ENCODE data around the gene SFSWAP.

Gene SFSWAP

DNA sequence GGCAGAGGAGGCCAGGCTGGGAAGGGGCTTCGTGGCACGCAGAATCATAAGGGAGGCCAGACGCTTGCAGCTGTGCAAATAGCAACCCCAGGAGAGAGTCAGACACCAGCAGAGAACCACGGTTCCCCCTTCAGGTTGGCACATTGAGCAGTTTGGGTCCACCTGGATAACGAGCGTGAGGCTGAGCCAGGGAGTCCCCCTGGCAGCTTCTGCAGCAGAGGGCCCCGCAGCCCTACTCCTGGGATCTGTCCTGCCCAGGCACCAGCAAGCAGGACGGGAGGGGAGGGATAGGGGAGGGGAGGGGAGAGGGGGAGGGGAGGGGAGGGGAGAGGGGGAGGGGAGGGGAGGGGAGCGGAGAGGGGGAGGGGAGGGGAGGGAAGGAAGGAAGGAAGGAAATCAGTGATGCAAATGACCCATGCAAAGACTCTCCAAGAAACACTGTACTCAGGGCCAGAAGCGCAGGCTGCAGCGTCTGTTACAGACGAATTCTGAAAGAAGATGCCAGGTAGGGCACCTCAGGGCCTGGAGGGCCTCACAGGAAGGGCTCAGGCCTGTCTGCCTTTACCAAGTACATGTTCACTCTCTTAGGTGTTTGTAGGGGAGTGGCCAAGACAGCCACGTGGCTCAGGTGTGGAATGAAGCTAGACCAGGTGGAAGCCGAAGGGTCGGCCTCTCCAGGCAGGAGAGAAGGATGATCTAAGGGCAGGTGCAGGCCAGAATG lies 85.0 kb downstream of the SFSWAP start:
- TF ChIP-seq EGR1 (IDR thresholded peaks at IDR 0.05) (no peak), NFIC (IDR thresholded peaks at IDR 0.05) (no peak), MAX (IDR thresholded peaks at IDR 0.05) (peak; percentile 89), TEAD4 (IDR thresholded peaks at IDR 0.05) (0 out of 2 replicates have a peak, but pooled peaks have one; percentile 28), CEBPB (IDR thresholded peaks at IDR 0.05) (no peak), TCF12 (IDR thresholded peaks at IDR 0.05; ENCODE audit: low read depth) (peak; percentile 20; the same call in 1 of the 2 replicates), USF1 (IDR thresholded peaks at IDR 0.05) (peak; percentile 90)

- TF ChIP-seq USF1 (IDR thresholded peaks at IDR 0.05) (no peak), CREB1 (IDR thresholded peaks at IDR 0.05; ENCODE audit: low read depth) (no peak), EGR1 (IDR thresholded peaks at IDR 0.05) (no peak), NFIC (IDR thresholded peaks at IDR 0.05) (no peak), YY1 (IDR thresholded peaks at IDR 0.05; ENCODE audit: low read depth) (no peak), MAX (IDR thresholded peaks at IDR 0.05) (no peak), FOXM1 (IDR thresholded peaks at IDR 0.05; ENCODE audit: borderline replicate concordance, low read depth) (no peak), TEAD4 (IDR thresholded peaks at IDR 0.05) (no peak), ZBTB7A (IDR thresholded peaks at IDR 0.05; ENCODE audit: low read depth) (no peak), TCF12 (IDR thresholded peaks at IDR 0.05; ENCODE audit: low read depth) (no peak), REST (IDR thresholded peaks at IDR 0.05; ENCODE audit: low read depth) (no peak)
These were observed 85.5 kb downstream of the SFSWAP start for GRCh38 chr12:131796411-131796736.

GRCh38 chr12:131796754-131797587 lies 86.1 kb downstream of the SFSWAP start:
- no peak for TF ChIP-seq CREB1 (IDR thresholded peaks at IDR 0.05; ENCODE audit: low read depth)
- TF ChIP-seq FOXM1 (IDR thresholded peaks at IDR 0.05; ENCODE audit: borderline replicate concordance, low read depth) = no peak
- TF ChIP-seq RAD21 (IDR thresholded peaks at IDR 0.05; ENCODE audit: low read depth) = peak; percentile 17; the same call in 1 of the 2 replicates
- TF ChIP-seq CEBPB (IDR thresholded peaks at IDR 0.05) = no peak
- no peak for TF ChIP-seq MAX (IDR thresholded peaks at IDR 0.05)
- TF ChIP-seq EP300 (IDR thresholded peaks at IDR 0.05; ENCODE audit: borderline replicate concordance) = no peak

- TF ChIP-seq ZBTB7A (IDR thresholded peaks at IDR 0.05; ENCODE audit: low read depth) (no peak), USF1 (IDR thresholded peaks at IDR 0.05) (no peak), CREB1 (IDR thresholded peaks at IDR 0.05; ENCODE audit: low read depth) (no peak)
These were observed 86.7 kb downstream of the SFSWAP start for GRCh38 chr12:131797588-131797934.

DNA sequence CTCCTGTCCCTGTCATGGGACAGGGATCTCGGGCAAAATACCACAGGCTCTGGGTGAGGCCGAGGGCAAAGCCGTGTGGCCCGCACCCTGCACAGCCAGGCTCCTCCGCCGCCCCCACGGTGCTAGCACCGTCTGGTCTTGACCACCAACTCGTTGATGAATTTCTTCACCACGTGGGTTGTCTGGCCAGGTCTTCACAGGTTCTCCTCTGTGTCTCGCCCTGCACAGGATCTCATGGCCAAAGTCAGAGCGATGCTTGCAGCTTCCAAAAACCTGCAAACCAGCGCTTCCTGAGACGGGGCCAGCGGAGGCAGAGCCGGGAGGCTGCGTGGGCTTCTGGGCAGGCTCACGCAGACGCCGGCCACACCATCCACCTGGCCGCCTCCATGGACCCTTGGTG lies 88.3 kb downstream of the SFSWAP start:
- no peak for TF ChIP-seq FOXM1 (IDR thresholded peaks at IDR 0.05; ENCODE audit: borderline replicate concordance, low read depth)
- no peak for TF ChIP-seq TCF12 (IDR thresholded peaks at IDR 0.05; ENCODE audit: low read depth)
- TF ChIP-seq TEAD4 (IDR thresholded peaks at IDR 0.05) = no peak
- no peak for TF ChIP-seq EP300 (IDR thresholded peaks at IDR 0.05; ENCODE audit: borderline replicate concordance)
- TF ChIP-seq EGR1 (IDR thresholded peaks at IDR 0.05) = no peak
- no peak for TF ChIP-seq USF1 (IDR thresholded peaks at IDR 0.05)
- no peak for TF ChIP-seq NFIC (IDR thresholded peaks at IDR 0.05)
- TF ChIP-seq REST (IDR thresholded peaks at IDR 0.05; ENCODE audit: low read depth) = no peak
- no peak for TF ChIP-seq RAD21 (IDR thresholded peaks at IDR 0.05; ENCODE audit: low read depth)
- TF ChIP-seq ZBTB7A (IDR thresholded peaks at IDR 0.05; ENCODE audit: low read depth) = no peak
- no peak for TF ChIP-seq CREB1 (IDR thresholded peaks at IDR 0.05; ENCODE audit: low read depth)
- TF ChIP-seq MAX (IDR thresholded peaks at IDR 0.05) = no peak
- TF ChIP-seq CEBPB (IDR thresholded peaks at IDR 0.05) = no peak
- no peak for TF ChIP-seq TAF1 (IDR thresholded peaks at IDR 0.05; ENCODE audit: low read depth)
- TF ChIP-seq YY1 (IDR thresholded peaks at IDR 0.05; ENCODE audit: low read depth) = no peak

Measured in Ishikawa (cell line).